Measurements from ENCODE around the gene MNT. TPM values are rescaled to one million over a fixed set of nuclear protein-coding genes. Genes with fewer than 3 reads are reported as not detected.

The MNT gene
- polyA plus RNA-seq, 2 of the 4 experiments (the other 2 are of a cell fraction) = 4.5 to 25.9 TPM

DNA sequence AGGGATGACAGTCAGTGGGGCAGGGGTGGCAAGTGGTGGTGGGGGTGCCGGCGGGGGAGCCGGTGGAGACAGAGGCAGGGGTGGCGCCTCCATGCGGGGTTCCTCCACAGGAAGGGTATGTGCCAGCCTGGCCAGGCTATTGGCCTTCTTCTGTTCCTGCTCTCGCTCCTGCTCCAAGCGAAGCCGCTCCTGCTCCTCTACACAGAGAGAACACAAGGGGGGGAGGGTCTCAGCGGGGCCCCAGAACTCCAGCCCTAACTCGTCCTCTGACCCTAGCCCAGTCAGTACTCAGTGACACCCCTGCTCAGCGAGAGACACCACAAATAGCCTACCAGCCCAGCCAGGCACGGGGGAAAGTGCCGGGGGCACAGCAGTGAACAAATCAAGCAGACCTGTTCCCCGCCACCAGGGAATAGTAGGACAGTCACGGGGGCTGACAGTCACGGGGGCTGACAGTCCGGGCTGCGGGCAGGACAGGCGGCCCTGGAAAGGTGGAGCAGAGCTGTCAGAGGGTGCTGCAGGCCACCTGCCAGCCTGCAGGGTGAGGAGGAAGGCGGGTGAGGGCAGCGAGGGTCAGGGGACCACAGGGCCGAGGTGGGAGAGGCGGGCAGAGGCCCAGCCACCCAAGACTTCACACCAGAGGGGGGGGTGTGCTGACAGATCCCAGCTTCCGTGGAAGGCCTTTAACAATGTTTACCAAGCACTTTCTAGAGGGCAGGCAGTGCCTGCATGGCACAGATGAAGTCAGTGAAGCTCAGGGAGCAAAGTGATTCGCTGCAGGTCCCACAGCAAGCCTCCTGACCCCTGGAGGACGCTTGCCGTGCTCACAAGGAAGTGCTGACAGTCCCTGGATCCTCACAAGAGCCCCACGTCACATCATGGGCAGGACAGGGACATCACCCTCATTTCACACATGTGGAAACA, 5.3 kb downstream of the MNT start (continued):
- TF ChIP-seq PHF8 (IDR thresholded peaks at IDR 0.05; ENCODE audit: borderline replicate concordance, low read depth) (no peak), KDM5A (IDR thresholded peaks at IDR 0.05) (no peak), CBX2 (IDR thresholded peaks at IDR 0.05; ENCODE audit: borderline replicate concordance, low read depth) (no peak), NFE2L2 (conservative IDR thresholded peaks at IDR 0.05; ENCODE audit: low read length) (no peak), NR3C1 (IDR thresholded peaks at IDR 0.05) (no peak), EHF (CRISPR knock-in tag; IDR thresholded peaks at IDR 0.05) (0 out of 2 replicates have a peak, but pooled peaks have one; percentile 7), EP300 (IDR thresholded peaks at IDR 0.05) (no peak), FOXS1 (CRISPR knock-in tag; IDR thresholded peaks at IDR 0.05) (no peak), ZC3H11A (IDR thresholded peaks at IDR 0.05) (no peak), ZNF302 (CRISPR knock-in tag; IDR thresholded peaks at IDR 0.05) (no peak), RFX5 (IDR thresholded peaks at IDR 0.05) (no peak), SMC3 (IDR thresholded peaks at IDR 0.05) (no peak), HOXB13 (CRISPR knock-in tag; IDR thresholded peaks at IDR 0.05; ENCODE audit: low read depth) (peak; percentile 28; the same call in 1 of the 2 replicates), TFCP2L1 (CRISPR knock-in tag; IDR thresholded peaks at IDR 0.05) (no peak), HEYL (CRISPR knock-in tag; IDR thresholded peaks at IDR 0.05) (peak; percentile 62; the same call in 1 of the 2 replicates), HMGXB4 (CRISPR knock-in tag; IDR thresholded peaks at IDR 0.05; ENCODE audit: borderline replicate concordance) (no peak), CBX8 (IDR thresholded peaks at IDR 0.05) (no peak), FOSB (CRISPR knock-in tag; IDR thresholded peaks at IDR 0.05) (no peak), ZSCAN20 (CRISPR knock-in tag; IDR thresholded peaks at IDR 0.05) (no peak), HDAC2 (IDR thresholded peaks at IDR 0.05) (no peak), CHD4 (IDR thresholded peaks at IDR 0.05; ENCODE audit: borderline replicate concordance) (no peak)

DNA sequence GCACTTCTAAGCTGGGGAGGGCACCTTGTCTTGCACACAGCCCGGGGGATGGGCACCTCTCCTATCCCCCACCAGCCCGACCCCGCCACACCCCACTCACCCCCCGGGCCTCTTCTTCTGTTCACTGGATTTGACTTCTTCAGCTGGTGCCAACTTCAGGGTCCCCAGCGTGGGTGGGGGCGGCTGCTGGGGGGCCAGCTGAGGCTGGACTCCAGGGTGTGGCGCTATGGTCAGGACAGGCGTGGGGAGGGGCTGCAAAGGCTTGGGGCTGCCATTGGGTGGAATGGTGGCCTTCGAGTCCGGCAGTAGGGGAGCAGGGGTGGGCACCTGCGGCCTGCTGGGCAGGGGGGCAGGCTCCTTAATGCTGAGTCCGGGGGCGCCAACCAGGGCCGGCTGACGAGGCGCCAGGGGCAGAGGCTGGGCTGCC, 6.1 kb downstream of the MNT start:
- H3K4me2 ChIP-seq = peak overlapping the region; percentile 99
- POLR2A ChIA-PET = no interaction called here
- peak overlapping the region; percentile 97 to 99 for H3K27ac ChIP-seq
- no peak for ATAC-seq
- peaks cover 56% of the 10 kb centered on the region for H3K4me1 ChIP-seq
- peak overlapping the region; percentile 66; the same call in 2 of the 3 replicates for H3K4me3 ChIP-seq
- CTCF ChIA-PET = interaction anchor here (1.8 to 24.9 kb wide), 2 partner anchors 12 to 16 kb away, joined by 18 to 1099 read pairs; partner anchors contain the start of gene MNT
- 92% methylated on average over 8 of the region's 16 CpGs for WGBS (ENCODE audit: missing lambda C conversion rate)
- FAIRE-seq = no peak
- no peak for TF ChIP-seq ZSCAN20 (CRISPR knock-in tag; IDR thresholded peaks at IDR 0.05)
- TF ChIP-seq NPAS2 (CRISPR knock-in tag; IDR thresholded peaks at IDR 0.05; ENCODE audit: borderline replicate concordance) = no peak
- TF ChIP-seq ATOH8 (CRISPR knock-in tag; IDR thresholded peaks at IDR 0.05; ENCODE audit: low read depth) = no peak
- TF ChIP-seq, protein P1, sequence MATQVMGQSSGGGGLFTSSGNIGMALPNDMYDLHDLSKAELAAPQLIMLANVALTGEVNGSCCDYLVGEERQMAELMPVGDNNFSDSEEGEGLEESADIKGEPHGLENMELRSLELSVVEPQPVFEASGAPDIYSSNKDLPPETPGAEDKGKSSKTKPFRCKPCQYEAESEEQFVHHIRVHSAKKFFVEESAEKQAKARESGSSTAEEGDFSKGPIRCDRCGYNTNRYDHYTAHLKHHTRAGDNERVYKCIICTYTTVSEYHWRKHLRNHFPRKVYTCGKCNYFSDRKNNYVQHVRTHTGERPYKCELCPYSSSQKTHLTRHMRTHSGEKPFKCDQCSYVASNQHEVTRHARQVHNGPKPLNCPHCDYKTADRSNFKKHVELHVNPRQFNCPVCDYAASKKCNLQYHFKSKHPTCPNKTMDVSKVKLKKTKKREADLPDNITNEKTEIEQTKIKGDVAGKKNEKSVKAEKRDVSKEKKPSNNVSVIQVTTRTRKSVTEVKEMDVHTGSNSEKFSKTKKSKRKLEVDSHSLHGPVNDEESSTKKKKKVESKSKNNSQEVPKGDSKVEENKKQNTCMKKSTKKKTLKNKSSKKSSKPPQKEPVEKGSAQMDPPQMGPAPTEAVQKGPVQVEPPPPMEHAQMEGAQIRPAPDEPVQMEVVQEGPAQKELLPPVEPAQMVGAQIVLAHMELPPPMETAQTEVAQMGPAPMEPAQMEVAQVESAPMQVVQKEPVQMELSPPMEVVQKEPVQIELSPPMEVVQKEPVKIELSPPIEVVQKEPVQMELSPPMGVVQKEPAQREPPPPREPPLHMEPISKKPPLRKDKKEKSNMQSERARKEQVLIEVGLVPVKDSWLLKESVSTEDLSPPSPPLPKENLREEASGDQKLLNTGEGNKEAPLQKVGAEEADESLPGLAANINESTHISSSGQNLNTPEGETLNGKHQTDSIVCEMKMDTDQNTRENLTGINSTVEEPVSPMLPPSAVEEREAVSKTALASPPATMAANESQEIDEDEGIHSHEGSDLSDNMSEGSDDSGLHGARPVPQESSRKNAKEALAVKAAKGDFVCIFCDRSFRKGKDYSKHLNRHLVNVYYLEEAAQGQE (IDR thresholded peaks at IDR 0.05) = 0 out of 2 replicates have a peak, but pooled peaks have one; percentile 3
- TF ChIP-seq POLR2A (IDR thresholded peaks at IDR 0.05; ENCODE audit: low read length) = no peak
- no peak for TF ChIP-seq RARB (CRISPR knock-in tag; IDR thresholded peaks at IDR 0.05)
- no peak for TF ChIP-seq NR3C1 (IDR thresholded peaks at IDR 0.05)
- TF ChIP-seq, protein P2, sequence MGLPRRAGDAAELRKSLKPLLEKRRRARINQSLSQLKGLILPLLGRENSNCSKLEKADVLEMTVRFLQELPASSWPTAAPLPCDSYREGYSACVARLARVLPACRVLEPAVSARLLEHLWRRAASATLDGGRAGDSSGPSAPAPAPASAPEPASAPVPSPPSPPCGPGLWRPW (IDR thresholded peaks at IDR 0.05) = no peak
- DNase-seq (ENCODE audit: low read depth in 1 of 2, low spot score in 1 of 2) = no peak
- H3K9me3 ChIP-seq = no peaks in the 10 kb centered on the region
